D721Med (cell line): ENCODE data around the gene ANO6.

Experiments used
- DNase-seq: peaks from one replicate; pipeline ENCODE4 v3.0.0; 2011; ENCODE audit warnings: low spot score; ENCODE audit not compliant: insufficient read length
- FAIRE-seq: peaks from 2 replicates; lab custom pipeline; 2011; peaks lifted over from hg19 to GRCh38; lab: Jason Lieb, UNC
- TF ChIP-seq, protein P1 (sequence below): IDR thresholded peaks from 2 replicates; pipeline ENCODE4 v1.5.1; 2012; ENCODE audit warnings: mild to moderate bottlenecking, control low read depth; ENCODE audit not compliant: insufficient read depth; ENCODE audit errors: missing control alignments

Gene ANO6

DNA sequence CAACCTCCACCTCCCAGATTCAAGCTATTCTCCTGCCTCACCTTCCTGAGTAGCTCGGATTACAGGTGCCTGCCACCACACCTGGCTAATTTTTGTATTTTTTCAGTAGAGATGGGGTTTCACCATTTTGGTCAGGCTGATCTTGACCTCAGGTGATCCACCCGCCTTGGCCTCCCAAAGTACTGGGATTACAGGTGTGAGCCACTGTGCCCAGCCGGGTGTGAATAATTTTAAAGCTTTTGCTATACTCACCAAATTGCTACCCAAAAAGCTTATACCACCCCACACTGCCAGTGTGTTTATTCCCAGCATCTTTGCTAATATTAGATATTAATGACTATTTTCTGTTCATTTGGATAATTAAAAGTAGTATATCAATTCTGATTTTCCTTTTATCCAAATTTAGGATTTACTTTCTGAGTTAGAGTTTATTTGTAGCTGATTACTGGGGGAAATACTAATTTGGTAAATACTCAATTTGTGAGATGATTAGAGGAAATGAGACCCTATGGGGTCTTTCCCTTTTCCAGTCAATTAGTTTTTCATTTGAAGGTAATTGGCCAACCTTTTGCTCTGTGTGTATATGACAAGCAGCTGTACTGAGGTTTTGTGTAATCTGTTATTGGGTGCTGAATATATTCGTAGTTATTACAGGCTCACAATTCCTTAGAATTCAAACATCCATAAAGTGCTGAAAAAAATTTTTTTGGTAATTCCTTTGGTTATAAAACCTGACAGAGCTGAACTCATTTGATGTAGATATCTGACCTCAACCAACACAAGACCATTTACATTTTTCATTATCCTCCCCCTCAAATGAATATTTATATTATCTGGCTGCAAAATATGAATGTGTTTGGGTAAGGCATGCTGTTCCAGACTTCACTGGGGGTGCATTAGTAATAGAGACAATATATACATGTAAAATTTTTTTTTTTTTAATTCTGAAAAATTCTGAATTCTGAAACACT, 73.6 kb downstream of the ANO6 start:
- no peak for FAIRE-seq
- TF ChIP-seq, protein P1, sequence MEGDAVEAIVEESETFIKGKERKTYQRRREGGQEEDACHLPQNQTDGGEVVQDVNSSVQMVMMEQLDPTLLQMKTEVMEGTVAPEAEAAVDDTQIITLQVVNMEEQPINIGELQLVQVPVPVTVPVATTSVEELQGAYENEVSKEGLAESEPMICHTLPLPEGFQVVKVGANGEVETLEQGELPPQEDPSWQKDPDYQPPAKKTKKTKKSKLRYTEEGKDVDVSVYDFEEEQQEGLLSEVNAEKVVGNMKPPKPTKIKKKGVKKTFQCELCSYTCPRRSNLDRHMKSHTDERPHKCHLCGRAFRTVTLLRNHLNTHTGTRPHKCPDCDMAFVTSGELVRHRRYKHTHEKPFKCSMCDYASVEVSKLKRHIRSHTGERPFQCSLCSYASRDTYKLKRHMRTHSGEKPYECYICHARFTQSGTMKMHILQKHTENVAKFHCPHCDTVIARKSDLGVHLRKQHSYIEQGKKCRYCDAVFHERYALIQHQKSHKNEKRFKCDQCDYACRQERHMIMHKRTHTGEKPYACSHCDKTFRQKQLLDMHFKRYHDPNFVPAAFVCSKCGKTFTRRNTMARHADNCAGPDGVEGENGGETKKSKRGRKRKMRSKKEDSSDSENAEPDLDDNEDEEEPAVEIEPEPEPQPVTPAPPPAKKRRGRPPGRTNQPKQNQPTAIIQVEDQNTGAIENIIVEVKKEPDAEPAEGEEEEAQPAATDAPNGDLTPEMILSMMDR: no peak
- DNase-seq: no peak

DNA sequence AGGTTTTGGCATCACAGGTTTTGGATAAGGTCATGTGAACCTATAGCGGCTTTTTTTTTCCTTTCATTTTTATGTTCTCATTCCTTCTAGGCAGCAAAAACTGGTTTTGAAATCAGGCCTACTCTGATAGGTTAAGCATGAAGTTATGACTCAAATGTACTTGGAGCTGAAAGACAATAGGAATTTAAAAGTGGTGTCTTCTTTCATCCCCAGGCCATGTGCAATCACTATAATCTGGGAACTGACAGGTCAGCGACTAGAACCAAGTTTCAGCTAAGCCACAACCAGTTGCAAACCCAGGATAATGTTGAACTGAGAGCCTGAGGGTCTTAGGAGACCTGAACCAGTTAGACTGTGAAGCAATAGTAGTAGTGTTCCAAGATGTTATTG, 74.3 kb downstream of the ANO6 start:
- TF ChIP-seq, protein P1: no peak
- DNase-seq (no peak), FAIRE-seq (no peak)

DNA sequence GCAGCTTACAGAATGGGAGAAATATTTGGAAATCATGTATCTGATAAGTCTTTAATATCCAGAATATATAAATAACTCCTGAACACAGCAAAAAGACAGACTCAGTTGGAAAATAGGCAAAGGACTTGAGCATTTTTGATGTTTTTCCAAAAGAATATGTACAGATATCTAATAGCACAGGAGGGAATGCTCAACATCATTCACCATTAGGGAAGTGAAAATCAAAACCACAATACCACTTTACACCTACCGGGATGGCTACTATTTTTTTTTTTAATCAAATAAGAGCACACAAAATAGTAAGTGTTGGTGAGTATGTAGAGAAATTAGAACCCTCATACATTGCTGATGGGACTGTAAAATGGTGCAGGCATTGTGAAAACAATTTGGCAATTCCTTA, 75.6 kb downstream of the ANO6 start:
- TF ChIP-seq, protein P1: no peak
- DNase-seq (no peak), FAIRE-seq (no peak)

DNA sequence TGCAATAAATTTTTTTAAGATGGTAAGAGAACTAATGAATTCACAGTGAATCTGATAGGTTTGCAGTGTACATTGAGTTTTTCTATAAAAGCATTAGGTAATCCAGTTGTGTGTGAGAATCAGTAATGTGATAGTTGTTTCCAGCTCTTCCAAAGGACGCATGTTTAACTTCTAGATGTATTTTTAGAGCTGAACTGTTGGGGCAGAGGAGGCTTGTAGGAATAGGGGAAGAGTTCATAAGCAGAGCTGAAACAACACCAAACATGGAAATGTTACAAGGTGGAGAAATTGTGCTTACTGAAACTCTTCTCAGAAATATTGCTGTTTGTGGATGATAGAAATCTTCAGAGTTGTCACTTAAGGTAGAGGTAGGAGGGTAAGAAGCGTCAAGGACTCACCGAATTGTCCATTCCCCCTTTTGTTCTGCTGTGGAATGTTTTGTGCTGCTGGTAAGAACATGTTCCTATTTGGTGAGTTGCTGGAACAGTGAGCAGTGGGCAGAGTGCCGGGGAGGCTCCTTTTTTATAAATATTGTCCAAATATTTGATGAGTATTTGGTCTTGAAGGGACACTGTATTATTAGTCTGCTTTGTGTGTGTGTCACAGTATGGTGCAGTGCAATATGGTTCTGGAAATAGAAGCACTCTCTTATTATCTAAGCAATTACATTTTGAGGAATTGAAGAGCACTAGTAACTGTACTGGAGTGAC, 76.7 kb downstream of the ANO6 start:
- DNase-seq: no peak
- TF ChIP-seq, protein P1: no peak
- no peak for FAIRE-seq

DNA sequence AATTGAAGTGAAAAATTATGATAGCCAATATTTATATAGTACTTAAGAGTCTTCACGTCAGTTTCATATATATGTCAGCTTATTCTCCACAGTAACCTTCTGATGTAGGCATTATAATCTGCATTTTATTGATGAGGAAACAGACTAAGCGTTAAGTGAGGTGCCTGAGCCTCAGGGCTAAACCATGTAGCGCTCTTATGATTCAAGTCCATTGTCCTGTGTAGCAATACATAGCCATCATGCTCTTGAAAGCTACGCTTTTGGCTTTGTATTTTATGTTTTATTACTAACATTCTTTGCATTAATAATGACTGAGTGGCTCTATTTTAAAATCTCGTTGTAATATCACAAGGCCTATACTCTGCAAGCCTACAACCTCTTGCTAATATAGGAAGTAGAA, 79.0 kb downstream of the ANO6 start:
- DNase-seq (no peak), FAIRE-seq (no peak)
- TF ChIP-seq, protein P1: no peak

DNA sequence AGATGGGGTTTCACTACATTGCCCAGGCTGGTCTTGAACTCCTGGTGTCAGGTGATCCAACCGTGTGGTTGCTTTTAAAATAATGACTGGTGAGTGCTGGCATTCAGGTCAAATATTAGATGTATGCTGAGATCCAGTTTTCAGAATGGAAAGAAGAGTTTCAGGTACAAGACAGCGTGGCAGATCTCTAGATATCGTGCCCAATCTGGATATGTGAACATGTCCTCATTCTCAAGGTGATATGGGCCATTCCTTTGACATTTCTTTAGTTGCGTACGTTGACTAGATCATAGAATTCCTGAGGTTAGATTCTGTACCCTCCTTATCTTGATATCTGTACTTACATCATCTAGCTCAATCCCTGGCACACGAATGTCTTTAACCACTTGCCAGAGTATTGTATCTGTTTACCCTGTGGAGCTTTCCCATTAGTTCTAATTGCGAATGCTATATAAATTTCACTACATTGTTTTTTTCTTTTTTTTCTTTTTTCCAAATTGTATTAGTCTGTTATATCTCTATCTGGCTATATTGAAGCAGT, 80.2 kb downstream of the ANO6 start:
- DNase-seq (no peak), FAIRE-seq (no peak)
- TF ChIP-seq, protein P1: no peak
